GM12801 (cell line): Measurements from ENCODE around the gene OPRL1.

Experiments
- TF ChIP-seq, protein P1 (sequence below): IDR thresholded peaks from one replicate; pipeline ENCODE4 v1.5.1; 2011; ENCODE audit warnings: control low read depth; ENCODE audit not compliant: insufficient read length; ENCODE audit errors: extremely low read depth

Gene OPRL1

GRCh38 chr20:64045346-64046011 is 34.4 kb upstream of the OPRL1 start:
- TF ChIP-seq, protein P1, sequence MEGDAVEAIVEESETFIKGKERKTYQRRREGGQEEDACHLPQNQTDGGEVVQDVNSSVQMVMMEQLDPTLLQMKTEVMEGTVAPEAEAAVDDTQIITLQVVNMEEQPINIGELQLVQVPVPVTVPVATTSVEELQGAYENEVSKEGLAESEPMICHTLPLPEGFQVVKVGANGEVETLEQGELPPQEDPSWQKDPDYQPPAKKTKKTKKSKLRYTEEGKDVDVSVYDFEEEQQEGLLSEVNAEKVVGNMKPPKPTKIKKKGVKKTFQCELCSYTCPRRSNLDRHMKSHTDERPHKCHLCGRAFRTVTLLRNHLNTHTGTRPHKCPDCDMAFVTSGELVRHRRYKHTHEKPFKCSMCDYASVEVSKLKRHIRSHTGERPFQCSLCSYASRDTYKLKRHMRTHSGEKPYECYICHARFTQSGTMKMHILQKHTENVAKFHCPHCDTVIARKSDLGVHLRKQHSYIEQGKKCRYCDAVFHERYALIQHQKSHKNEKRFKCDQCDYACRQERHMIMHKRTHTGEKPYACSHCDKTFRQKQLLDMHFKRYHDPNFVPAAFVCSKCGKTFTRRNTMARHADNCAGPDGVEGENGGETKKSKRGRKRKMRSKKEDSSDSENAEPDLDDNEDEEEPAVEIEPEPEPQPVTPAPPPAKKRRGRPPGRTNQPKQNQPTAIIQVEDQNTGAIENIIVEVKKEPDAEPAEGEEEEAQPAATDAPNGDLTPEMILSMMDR: no peak

DNA sequence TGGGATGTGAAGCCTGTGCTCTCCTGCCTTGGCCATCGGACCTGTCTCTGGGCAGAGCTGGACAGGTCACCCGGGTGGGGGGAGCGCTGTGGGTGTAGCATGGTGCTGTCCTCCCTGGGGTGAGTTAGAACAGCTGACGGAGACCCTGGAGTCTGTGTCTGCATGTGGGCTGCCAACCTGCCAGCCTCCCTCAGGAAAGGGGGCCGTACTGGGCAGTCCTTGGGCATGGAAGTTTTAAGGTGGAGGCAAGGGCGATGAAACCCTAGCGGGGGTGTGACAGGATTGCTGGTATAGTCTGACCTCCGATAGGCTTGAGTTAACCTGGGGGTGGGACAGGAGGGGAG is 32.9 kb upstream of the OPRL1 start:
- TF ChIP-seq, protein P1: no peak

GRCh38 chr20:64047968-64048401 is 31.9 kb upstream of the OPRL1 start:
- TF ChIP-seq, protein P1: no peak

- TF ChIP-seq, protein P1: no peak
Measured at GRCh38 chr20:64048402-64049044, 31.4 kb upstream of the OPRL1 start.

DNA sequence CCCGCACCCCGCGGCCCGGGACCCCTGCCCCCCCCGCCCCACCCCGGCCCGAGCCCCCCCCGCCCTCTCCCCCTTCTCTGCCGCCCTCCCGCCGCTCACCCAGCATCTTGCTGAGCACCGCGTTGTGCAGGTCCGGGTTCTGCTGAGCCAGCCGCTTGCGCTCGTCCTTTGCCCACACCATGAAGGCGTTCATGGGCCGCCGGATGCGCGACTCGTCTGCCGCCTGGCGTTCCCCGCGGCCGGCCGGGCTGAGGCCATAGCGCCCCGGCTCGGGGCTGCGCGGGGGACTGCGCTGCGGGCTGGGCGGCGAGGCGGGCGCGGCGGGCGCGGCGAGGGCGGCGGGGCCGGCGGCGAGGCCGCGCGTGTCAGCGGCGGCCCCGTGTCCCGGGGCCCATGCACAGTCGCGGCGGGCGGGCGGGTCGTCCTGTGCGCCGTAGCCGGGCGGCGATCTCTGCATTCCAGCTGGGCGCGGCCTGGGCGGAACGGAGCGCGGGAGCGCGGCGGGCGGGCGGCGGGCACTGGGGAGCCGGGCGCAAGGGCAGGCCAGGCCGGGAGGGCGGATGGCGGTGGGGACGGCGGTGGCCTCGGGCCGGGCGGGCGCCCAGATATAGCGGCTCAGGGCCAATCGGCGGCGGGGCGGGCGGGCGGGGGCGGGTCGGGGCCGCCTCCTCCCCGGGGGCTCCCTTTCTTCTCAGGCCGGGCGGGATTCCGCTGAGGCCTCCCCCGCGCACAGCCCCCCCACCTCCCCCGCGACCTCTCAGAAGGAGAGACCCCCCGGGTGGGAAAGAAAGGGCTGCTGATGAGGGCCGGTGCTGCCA is 30.6 kb upstream of the OPRL1 start, which contains the start of gene SOX18:
Gene SOX18, minus strand, starts transcription at position 580 of the 818 bp plus-strand sequence. Its CDS starts 123 bp downstream, at position 457.
- TF ChIP-seq, protein P1: no peak

GRCh38 chr20:64049878-64050260 is 30.0 kb upstream of the OPRL1 start:
- TF ChIP-seq, protein P1: no peak
